NCI-H2227 (cell line): ENCODE measurements around the gene CDH12.
"Not testable (repeated sequence)": the region's sequence is repeated elsewhere in the genome, so short reads cannot be mapped to it uniquely, and the experiment has no call there.

Experiments
- DNase-seq: peaks from one replicate; lab custom pipeline; 2025; ENCODE audit not compliant: unreplicated experiment; lab: John Stamatoyannopoulos, UW

Gene CDH12

GRCh38 chr5:22471154-22471553 lies 382.0 kb downstream of the CDH12 start:
- no peak for DNase-seq

DNA sequence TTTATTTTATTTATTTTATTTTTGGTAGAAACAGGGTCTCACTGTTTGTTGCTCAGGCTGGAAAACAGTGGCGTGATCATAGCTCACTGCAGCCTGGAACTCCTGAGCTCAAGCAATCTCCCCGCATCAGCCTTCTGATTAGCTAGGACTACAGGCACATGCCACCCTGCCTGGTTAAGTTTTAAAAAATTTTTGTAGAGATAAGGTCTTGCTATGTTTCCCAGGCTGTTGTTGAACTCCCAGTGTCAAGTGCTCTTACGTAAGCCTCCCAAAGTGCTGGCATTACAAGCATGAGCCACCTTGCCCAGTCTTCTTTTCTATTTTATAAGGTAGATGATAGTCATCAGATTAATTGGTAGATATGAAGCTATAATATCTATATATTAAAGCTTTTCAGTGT lies 382.7 kb downstream of the CDH12 start:
- DNase-seq, result peak; percentile 3

GRCh38 chr5:22465616-22466015 lies 387.5 kb downstream of the CDH12 start:
- no peak for DNase-seq

- DNase-seq, result no peak
These were observed 388.0 kb downstream of the CDH12 start for GRCh38 chr5:22465177-22465576.

- DNase-seq, result no peak
These were observed 393.0 kb downstream of the CDH12 start for GRCh38 chr5:22460189-22460588.

GRCh38 chr5:22432905-22433304 lies 420.2 kb downstream of the CDH12 start:
- DNase-seq, result no peak

DNA sequence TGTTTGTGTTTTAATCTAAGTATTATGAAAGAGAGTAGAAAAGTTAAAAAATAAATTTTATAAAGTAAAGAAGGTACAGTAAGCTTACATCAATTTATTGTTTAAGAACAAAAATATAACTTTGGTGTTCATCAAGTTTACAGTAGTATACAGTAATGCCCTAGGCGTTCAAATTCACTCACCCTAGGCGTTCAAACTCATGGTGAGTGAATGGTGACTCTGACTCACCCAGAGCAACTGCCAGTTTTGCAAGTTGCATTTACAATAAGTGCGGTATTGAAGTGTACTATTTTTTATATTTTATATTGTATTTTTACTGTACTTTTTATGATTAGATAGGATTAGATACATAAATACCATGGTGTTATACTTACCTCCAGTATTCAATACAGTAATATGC lies 421.3 kb downstream of the CDH12 start:
- DNase-seq, result no peak

DNA sequence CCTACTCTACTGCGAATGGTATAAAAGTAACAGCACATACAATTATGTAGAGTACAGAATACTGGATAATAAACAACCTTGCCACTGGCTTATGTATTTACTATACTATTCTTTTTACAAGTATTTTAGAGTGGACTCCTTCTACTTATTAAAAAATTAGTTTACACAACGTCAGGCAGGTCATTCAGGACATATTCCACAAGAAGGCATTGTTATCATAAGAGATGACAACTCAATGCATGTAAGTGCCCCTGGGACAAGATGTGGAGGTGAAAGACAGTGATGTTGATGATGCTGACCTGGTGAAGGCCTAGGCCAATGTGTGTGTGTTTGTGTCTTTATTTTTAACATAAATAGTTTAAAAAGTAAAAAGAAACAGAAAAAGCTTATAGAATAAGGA lies 421.7 kb downstream of the CDH12 start:
- no peak for DNase-seq

DNA sequence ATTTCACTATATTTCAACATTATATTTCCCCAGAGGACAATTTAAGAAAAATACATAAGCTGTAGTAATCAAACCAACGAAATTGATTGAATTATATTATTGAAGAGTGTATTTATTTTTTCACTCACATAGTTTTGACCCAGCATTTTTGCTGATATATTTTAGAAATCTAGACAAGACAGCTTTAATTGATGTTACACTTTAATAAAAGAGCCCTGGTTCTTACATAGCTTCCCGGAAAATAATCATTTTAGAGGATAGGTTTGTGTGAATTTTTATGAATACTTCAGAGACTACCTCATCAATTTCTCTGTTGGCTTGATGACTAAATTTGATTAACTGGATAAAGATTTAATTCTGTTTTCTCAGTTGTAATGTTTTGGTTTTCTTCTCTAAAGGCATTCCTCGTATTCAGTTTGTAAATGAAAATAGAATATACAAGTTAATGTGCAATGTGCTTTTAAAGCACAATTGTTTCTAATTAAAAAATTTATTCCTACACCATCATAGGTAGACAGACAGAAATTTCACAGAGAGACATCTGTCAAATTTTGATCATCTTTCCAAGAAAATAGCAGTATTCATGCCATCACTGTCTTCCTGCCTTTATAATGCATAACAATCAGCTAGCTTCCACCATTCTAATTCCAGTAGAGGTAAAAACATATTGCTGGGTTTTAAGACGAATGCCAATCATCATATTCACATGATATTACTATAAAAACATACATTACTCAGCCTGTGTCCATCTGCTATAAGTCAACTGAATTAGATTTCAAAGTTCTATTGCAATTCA lies 441.4 kb downstream of the CDH12 start:
- no peak for DNase-seq

DNA sequence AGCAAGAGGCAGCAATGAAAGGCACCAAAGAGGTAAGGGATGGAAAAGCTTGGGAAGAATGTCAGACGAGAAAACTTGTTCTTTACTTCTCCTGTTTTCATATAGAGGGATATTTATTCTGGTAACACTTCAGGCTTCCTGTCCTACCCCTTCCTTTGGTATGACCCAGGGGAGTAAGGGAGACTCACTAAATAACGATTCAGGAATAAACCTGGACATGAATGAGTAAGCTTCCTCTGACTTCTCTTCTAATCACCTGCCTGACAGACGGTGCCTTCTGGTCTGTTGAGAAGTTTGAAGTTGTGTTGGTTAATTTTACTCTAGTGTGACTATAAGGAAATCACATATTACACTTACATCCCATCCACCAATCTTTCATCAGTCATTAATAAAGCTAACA lies 461.2 kb downstream of the CDH12 start:
- DNase-seq, result no peak

- no peak for DNase-seq
These were observed 462.3 kb downstream of the CDH12 start for GRCh38 chr5:22390888-22391287.

DNA sequence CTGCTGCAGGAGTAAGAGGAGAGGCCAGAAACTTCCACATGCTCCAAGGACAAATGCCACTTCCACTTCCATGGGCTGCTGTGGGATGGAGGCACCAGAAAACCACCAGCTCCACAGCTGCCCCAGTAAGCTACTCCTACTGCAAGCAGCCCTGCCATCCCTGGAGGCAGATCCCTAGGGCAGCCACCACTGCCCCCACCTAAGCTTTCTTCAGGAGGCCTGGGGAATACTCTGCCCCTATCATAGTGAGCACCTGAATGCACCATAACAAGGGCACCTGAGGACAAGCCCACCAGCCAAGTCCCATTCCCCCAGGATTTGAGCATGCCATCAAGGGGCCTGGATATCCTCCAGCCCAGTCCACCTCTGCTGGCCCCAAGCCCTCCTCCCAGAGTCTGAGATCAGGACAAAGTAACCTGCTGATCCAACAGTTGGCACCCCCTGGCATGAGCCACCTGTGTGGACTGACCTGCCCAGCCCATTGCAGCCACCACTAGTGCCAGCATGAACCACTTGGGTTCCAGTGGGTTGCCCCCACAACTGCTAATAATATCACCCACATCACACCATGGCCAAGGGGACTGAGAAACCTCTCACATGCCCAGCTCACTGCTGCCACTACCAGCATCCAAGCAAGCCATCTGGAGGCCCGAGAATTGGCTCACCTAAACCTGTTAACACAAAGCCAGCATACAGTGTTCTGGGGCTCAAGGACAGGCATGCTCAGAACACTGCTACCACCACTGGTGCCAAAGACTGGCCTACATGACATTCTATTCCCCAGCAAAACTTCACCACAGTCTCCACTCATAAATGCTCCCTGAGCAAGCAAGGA lies 480.1 kb downstream of the CDH12 start:
- DNase-seq, result no peak

DNA sequence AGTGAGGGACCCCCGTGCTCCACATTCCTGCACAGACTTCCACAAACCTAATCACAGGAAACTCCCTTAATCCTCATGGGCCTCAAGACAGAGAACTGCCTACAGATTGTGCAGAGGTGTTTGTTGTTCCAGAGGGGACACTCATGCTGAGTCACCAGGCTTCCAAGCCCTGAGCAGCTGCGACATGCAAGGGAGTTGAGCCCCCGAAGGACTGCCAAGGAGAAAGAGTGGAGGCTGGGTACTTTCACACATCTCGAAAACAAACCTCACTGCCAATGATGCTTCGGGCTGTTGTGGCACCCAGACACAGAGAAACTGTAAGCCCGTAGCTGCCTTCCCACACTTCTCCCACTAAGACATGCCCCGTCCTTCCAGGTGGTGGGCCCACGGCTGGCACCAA lies 480.8 kb downstream of the CDH12 start:
- no peak for DNase-seq

- no peak for DNase-seq
These were observed 498.2 kb downstream of the CDH12 start for GRCh38 chr5:22354956-22355355.

- peak; percentile 5 for DNase-seq
These were observed 500.7 kb downstream of the CDH12 start for GRCh38 chr5:22352493-22352892.

DNA sequence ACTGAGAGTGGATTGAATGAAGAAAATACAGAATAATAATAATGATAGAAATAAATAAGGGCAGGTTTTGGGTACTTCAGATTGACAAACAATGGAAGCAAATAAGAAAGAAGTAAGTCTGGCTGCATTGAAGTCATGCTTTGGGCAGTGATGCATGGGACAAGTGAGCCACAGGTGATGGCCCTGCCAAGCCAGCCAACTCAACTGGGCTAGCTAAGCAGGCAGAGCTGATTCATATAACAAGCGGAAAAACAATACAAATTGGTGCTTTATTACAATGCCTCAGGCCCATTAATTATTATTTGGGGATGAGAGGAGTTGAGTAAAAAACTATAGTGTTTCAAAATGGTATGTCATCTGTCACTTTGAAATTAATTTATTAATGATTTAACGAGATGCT lies 502.0 kb downstream of the CDH12 start:
- DNase-seq, result no peak

DNA sequence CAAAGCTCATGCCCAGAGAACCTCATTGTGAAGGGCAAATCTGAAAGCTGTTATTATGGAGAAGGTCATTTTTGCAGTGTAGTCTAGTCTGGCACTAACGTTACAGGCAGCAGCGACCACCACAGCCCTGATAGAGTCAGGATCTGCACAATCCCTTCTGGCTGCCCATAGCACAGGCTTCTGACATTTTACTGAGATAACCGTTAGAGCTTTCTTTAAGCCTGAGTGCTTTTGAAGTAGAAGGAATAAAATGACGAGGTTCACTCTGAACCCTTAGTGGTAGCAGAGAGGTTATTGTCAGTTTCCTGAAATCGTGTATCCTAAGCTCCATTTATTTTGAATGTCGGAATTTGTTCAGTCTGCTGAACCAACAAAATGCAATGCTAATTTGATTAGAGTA lies 505.1 kb downstream of the CDH12 start:
- peak; percentile 68 for DNase-seq

GRCh38 chr5:22344000-22344399 lies 509.1 kb downstream of the CDH12 start:
- DNase-seq, result no peak

GRCh38 chr5:22341406-22341805 lies 511.7 kb downstream of the CDH12 start:
- DNase-seq, result no peak

DNA sequence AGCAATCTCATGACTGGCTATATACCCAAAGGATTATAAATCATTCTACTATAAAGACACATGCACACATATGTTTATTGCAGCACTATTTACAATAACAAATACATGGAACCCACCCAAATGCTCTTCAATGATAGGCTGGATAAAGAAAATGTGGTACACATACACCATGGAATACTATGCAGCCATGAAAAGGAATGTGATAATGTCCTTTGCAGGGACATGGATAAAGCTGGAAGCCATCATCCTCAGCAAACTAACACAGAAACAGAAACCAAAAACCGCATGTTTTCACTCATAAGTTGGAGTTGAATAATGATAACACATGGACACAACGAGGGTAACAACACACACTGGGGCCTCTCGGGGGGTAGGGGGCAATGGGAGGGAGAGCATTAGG lies 520.2 kb downstream of the CDH12 start:
- DNase-seq, result not testable (repeated sequence)

- no peak for DNase-seq
These were observed 523.5 kb downstream of the CDH12 start for GRCh38 chr5:22329683-22330082.

DNA sequence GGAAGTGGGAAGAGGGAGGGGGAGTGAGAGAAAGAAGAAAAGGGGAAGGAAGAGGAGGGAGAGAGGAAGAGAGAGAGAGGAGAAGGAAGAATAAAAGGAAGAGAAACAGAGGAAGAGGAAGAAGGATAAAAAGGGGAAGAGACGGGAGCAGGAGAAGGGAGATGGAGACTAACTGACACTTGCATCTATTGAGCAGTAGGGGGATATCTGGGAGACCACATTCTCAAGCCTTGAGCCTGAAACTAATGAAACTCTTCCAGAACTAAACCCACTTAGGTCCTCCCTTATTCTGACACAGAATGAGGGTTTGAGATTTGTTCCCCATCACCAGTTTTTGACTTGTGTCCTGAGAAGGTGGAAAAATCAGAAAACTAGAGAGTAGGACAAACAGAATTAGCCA lies 533.3 kb downstream of the CDH12 start:
- no peak for DNase-seq
